Epithelial cell of proximal tubule (primary cell): Measurements from ENCODE around the gene SLC26A6. TPM values are rescaled to one million over a fixed set of nuclear protein-coding genes. Genes with fewer than 3 reads are reported as not detected.

Source experiments
- DNase-seq: peaks from one replicate; pipeline ENCODE4 v3.0.0-alpha.2; 2011; ENCODE audit warnings: low read depth
- H3K4me3 ChIP-seq: 2 replicates; pipeline ENCODE4 v1.5.1; 2011; ENCODE audit warnings: low read depth, mild to moderate bottlenecking, low read length
- total RNA-seq: library from RNA; depleted of rRNA; stranded (reverse); fragments of >200 nt; gene quantifications from 2 replicates; pipeline ENCODE4 v1.2.3, GENCODE V29; 2015
- TF ChIP-seq, protein P1 (sequence below): conservative IDR thresholded peaks from 2 replicates; pipeline ENCODE4 v1.5.1; 2012; ENCODE audit warnings: low read depth, mild to moderate bottlenecking, low read length

The SLC26A6 gene
- total RNA-seq, 1 donor from 2014 or later: 33.4 TPM

DNA sequence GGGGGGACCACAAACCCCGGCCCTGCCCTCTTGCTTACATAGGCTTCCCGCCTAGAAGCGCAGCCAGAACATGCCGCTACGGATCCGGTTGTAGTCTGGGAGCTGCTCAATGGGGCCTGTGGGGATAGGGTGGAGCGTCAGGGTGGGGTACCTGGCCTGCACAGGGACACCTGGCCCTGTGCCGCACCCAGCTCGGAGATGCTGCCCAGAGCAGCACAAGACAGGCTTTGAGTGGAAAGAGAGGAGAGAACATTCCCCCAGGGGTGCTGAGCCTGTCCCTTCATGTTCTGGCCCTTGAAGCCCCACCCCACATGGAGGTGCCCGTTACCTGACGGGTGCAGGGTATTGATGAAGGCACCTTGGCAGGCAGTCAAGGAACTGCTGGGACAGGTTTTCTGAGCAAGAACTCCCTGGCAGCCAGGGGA, 36.2 kb downstream of the SLC26A6 start:
- no peak overlapping the region for H3K4me3 ChIP-seq
- TF ChIP-seq, protein P1, sequence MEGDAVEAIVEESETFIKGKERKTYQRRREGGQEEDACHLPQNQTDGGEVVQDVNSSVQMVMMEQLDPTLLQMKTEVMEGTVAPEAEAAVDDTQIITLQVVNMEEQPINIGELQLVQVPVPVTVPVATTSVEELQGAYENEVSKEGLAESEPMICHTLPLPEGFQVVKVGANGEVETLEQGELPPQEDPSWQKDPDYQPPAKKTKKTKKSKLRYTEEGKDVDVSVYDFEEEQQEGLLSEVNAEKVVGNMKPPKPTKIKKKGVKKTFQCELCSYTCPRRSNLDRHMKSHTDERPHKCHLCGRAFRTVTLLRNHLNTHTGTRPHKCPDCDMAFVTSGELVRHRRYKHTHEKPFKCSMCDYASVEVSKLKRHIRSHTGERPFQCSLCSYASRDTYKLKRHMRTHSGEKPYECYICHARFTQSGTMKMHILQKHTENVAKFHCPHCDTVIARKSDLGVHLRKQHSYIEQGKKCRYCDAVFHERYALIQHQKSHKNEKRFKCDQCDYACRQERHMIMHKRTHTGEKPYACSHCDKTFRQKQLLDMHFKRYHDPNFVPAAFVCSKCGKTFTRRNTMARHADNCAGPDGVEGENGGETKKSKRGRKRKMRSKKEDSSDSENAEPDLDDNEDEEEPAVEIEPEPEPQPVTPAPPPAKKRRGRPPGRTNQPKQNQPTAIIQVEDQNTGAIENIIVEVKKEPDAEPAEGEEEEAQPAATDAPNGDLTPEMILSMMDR: no peak
- DNase-seq: no peak

DNA sequence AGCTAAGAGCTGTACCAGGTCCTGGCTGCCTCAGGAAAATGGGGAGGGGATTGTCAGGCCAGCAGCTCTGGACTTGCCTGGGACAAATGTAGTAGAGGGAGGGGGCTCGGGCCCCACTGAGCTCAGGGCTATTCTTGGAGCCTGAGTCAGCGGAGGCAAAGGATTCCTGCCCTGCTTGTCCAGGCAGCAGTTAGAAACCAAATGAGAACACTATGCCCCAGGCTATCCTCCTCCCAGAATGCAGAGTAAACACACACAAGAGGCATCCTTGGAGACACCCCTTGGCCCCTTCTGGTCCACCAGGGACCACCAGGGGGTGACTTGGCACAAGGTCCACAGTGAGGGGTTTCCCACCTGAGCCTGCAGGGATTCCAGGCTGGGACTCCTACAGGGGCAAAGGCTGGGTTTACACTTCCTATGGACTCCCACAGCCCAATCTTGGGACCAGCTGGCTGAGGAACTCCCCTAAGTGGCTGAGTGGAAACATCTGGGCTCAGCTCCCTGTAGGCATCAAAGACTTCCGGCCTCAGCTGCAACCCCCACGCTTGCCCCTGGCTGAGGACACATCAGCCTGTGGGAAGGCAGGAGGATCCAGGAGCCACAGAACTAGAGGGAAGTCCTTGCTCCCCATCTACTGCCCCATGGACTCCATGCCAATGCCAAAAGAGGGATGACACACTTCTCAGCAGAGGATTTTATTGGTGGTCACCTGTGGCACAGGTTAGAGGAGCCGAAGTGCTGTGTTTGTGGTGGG, 36.8 kb downstream of the SLC26A6 start:
- no peak for DNase-seq
- TF ChIP-seq, protein P1: no peak
- no peak overlapping the region for H3K4me3 ChIP-seq

DNA sequence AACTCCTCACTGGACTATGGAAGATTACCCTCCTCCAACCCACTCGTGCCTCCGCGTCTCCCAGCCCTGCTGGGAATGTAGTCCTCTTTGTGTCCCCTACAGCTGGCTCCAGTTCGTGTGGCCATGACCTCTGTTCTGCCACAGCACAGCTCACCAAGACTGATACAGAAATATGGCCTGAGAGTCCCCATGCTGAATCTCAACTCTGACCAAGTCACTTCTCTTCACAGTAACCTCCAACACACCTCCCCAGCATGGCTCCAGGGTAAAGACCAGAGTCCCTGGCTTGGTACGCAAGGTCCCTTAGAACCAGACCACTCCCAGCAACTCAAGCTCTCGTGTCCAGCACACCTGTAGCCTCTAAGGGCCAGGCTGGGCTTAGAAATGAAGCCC, 37.9 kb downstream of the SLC26A6 start:
- no peak overlapping the region for H3K4me3 ChIP-seq
- TF ChIP-seq, protein P1: no peak
- no peak for DNase-seq

DNA sequence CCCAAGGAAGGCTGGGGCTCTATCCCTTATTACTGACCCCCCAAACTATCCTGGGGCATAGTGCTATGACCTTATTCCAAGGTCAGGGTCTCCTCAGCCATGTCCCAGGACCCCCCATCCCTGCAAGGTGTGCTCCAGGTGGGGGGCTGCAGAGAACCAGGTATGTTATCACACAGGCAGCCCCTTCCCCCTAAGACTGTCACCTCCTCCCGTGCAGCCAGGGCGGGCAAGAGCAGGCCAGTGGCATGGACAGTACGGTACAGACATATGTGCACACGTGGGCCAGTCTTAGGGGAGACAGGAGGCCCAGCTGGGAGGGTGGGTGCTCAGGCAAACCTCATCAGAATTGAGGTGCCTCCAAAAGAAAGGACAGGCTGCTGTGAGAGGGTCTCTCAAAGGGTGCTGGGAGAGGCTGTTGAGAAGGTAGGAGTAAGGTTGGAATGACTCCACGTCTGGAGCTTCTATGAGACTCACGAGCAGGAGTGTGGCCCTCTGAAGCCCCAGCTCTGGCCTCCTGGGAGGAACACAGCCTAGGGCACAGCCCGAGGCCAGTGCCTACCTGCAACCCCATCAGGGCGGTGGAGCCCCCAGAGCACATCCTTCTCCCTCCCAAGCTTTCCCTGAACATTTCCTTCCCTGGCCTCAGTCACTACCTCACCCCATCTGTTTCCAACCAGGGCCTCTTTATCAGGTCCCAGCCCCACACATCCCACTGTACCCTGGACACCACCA, 38.4 kb downstream of the SLC26A6 start:
- no peak for DNase-seq
- H3K4me3 ChIP-seq: no peak overlapping the region
- TF ChIP-seq, protein P1: no peak

DNA sequence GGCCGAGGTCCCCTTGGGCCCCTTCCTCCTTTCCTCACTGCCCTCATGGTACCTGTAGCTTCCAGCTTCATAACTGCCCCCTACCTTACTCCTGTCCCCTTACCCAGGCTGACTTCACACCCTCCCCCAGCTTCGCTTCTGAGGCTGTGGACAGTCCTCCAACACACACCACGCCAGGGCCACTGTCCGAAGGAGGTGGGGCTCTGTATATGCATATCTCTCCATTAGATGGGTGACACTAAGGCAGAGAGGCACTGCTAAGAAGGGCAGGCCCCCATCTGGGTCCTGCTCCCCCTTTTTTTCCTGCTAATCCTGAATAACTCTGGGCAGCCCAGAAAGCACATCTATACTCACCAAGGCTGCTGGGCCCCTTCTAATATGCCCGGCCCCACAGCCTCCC, 39.1 kb downstream of the SLC26A6 start:
- DNase-seq: no peak
- TF ChIP-seq, protein P1: no peak
- H3K4me3 ChIP-seq: no peak overlapping the region

DNA sequence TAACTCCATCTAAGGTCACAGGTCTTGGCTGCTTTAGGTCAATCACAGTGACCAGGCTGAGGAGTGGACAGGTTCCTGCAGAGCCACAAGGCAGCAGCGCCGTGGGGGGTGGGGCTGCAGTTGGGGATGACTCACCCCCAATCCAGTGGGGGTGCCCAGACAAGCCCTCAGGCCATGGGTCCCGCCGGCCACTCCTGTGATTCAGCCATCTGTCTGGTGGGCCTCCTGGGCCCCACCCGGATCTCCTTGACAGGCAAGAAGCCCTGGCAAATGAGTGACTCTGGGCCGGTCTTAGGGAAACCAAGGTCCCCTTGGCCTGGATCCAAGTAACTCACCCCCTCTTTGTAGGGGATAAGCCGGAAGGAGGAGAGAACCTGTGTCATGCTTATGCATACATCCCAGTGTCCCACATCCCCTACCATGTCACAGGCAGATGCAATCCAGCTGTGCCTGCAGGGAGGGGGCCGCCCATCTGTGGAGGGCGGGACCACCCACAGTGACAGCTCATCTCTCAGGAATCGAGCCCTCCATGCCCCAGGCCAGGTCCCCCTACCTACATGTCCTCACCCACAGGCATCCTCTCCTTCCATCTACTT, 39.6 kb downstream of the SLC26A6 start:
- TF ChIP-seq, protein P1: no peak
- peak overlapping the region; percentile 46 for H3K4me3 ChIP-seq
- no peak for DNase-seq
